Right forelimb (tissue), 1 donor: ENCODE results near the gene CARMIL1.
A peak's percentile ranks its signal among the peaks of the same experiment; 100 is the strongest.

Experiments
- DNase-seq: peaks from one replicate; pipeline ENCODE4 v3.0.0-alpha.2; 2018

CARMIL1 gene

DNA sequence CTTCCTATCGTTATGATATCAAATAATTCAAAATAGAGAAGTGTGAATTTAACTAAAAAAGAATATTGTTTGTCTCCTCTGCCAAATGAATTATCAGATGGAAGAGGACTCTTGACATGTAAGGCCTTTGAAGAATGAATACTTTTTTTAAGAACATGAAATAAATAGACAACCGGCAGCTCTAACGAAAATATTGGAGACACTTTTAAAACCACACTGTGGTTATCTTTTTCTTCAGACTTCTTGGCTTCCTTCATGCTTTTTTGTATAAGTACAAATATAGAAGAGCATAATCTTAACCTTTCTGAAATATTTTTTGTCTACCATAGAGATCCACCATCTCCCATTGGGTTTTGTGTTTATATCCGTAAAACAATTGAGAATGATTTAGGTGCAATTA lies 257.6 kb downstream of the CARMIL1 start:
- no peak for DNase-seq

- no peak for DNase-seq
Measured at GRCh38 chr6:25537349-25538018, 258.3 kb downstream of the CARMIL1 start.

DNA sequence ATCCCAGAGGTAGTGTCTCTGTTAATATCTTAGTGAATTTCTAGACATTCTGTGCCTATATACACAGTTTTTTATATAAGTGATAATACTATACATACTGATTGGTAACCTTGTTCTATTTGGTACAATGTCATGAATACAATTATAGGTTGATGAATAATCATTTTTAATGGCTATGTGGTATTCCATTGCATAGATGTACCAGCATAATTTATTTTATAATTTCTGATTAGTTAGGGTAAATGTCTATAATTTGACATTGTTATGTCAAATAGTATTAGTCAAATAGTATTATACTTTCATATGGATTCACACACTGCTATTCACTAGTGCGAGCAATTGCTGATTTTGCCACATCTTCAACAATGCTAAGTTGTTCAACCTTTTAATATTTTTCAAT lies 262.1 kb downstream of the CARMIL1 start:
- DNase-seq, result no peak

DNA sequence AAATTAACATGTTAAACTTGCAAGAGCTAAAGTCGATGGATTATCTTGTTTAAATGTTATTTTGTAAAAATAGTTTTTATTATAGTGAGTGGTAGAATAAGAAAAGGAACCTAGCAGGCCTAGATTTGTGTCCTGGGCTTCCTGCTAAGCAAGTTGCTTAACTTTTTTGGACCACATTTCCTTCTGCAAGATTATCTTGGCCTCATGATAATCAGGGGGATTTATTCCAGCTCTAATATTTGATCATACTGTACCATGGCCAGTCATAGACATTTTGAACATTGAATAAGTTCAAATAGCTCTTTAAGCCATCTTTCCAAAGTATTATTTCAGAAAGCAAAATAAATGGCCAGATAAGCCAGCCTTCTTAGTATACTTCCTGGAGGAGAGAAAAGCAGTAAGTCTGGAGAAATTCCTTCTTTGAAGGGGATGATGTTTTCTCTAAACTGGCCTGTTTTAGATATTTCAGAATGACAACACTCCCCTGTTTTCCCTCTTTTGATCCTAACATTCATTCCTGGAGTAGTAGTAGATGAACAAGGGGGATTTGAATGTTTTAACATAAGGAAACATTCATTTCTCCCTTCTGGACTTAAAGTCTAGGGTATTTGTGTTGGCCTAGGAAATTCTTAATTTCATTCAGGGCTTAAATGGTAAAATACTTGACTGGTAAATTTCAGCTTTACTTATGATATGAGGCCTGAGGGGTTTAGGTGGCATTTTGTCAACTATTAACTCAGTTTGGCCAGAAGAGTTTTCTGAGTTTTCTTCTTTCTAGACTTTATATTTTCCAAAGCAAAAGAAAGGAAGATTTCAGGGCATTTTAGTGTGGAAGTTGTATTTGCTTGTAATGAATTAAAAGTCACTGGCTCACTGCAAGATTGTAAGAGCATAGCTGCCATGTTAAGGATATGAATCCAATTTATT lies 264.1 kb downstream of the CARMIL1 start:
- no peak for DNase-seq

DNA sequence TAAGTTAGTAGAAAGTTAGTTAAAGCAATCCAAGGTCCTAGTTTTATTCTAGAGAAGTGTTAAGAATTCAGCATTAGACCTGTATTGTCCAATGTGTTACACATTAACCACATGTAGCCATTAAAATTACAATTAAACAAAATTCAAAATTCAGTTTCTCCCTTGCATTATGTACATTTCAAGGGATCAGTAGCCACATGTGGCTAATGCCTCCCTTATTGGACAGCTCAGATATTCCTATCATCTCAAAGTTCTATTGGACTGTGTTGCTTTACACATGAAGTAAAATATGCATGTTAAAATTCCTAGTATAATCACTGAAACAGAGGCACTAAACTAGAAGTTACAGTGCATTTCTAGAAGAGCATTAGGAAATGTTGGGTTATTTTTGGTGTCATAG lies 265.7 kb downstream of the CARMIL1 start:
- DNase-seq, result no peak

DNA sequence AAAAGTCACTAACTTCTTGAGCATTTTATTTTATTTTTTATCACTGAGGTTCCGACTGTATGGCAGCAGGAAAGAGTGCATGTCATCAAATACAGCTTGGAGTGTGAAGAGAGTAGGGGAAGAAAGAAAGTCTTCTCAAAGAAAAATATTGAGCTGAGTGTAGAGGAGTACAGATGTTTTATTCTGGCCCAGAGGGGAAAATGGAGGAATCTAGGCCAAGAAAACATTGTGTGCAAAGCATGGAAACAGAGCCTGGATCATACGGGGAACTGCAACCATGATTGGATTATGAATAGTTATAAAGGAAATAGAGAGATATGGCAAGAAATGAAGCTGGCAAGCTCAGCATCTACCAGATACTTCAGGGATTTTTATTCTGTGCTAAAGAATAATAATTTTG lies 268.6 kb downstream of the CARMIL1 start:
- DNase-seq, result no peak

DNA sequence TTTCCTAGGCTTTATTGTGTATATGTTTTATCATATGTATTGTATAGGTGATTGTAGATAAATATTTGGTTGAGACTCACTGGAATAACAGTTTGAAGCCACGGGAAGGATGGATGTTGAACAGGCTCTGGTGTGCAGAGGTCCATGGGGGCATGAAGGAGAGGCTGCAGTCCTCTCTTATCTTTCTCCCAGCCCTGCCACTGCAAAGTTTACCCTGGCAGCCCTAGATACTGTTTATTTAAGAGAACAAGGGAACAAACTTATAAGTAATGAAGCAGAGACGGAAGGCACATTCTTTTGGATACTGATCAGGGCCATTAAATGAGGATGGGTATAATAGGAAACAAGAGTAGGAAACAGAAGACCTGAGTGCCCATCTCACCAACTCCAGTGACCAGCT lies 269.3 kb downstream of the CARMIL1 start:
- no peak for DNase-seq

DNA sequence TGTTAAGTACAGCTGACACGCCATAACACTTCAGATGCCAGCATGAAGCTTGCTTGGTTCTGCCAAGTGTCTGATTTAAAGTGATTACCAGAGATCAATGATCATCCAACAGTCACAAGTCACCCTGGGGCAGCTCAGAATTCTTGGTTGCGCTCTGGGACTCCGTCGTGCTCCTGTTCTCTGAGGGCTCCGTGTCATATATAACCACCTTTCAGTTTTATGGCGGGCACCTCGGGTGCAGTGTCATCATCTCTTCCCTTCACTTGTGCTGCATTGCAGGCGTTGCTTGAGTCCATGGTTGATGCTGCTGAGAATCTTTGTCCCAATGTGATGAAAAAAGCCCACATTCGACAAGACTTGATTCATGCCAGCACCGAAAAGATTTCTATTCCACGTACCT lies 271.5 kb downstream of the CARMIL1 start:
- DNase-seq, result no peak

GRCh38 chr6:25553502-25553901 lies 274.3 kb downstream of the CARMIL1 start:
- no peak for DNase-seq

DNA sequence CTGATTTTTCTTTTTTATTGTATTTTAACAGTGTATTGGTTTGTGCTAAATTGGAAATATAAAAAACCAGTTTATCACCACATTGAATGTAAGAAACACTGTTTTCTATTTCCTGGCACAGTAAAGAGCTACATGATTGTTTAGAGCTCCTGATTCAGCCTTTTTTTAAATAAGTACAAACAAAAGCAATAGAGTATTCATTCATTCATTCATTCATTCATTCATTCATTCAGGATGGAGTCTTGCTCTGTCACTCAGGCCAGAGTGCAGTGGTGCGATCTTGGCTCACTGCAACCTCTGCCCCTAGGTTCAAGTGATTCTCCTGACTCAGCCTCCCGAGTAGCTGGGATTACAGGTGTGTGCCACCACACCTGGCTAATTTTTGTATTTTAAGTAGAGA lies 276.0 kb downstream of the CARMIL1 start:
- DNase-seq, result no peak

DNA sequence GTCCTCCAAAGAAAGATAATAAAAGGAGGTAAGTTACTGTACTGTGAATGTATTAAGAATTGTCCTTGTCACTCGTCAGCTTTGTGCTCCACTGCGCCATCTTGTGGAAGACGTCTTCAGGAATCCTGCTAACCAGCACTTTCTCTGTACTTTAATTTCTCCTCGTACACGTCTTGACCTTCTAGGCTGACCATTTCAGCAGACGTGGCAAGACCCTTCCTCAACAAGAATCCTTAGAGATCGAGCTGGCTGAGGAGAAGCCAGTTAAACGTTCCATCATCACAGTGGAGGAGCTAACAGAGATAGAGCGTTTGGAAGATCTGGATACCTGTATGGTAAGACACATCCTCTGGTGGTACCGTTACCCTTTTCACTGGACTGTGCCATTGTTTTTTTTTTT lies 277.3 kb downstream of the CARMIL1 start:
- DNase-seq, result peak; percentile 82

- no peak for DNase-seq
Measured at GRCh38 chr6:25558155-25558817, 279.1 kb downstream of the CARMIL1 start.

GRCh38 chr6:25560865-25561264 lies 281.7 kb downstream of the CARMIL1 start:
- no peak for DNase-seq

DNA sequence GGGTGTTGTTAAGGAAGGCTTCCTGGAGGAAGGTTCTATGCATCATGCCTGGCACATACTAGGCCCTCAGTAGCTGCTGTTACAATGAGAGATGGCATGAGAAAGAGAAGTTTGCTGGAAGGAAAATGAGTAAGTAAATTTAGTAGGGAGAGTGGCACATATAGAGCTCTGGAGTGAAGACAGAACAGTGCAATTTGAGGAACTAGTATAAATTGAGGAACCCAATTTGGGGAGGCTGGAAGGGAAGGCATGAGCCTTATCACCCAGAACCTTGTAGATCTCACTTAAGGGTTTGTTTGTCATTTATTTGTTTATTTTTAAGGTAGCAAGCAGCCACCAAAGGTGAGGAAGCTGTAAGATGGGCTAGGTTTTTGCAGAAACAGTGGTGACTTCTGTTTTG lies 285.8 kb downstream of the CARMIL1 start:
- DNase-seq, result no peak

- no peak for DNase-seq
Measured at GRCh38 chr6:25570578-25570977, 291.4 kb downstream of the CARMIL1 start.

DNA sequence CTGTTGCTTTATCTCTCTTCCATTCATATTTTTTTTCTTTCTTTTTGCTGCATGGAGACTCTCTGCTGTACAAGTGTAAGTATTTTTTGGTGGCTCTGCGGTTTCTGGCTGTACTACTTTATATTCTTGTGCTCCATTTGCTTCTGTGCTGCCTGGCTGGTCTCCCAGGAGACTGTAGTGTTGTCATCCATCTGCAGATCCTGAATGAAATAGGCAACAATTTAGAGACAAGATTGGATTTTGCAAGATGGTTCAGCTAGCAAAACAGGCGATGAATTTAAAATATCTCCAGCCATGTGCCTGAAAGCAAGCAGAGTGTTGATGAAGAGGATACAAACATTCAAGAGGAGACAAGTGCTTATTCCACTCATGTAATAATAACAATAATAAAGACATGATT lies 297.7 kb downstream of the CARMIL1 start:
- DNase-seq, result no peak

GRCh38 chr6:25578538-25578937 lies 299.4 kb downstream of the CARMIL1 start:
- DNase-seq, result no peak

- no peak for DNase-seq
Measured at GRCh38 chr6:25579391-25579883, 300.3 kb downstream of the CARMIL1 start.

DNA sequence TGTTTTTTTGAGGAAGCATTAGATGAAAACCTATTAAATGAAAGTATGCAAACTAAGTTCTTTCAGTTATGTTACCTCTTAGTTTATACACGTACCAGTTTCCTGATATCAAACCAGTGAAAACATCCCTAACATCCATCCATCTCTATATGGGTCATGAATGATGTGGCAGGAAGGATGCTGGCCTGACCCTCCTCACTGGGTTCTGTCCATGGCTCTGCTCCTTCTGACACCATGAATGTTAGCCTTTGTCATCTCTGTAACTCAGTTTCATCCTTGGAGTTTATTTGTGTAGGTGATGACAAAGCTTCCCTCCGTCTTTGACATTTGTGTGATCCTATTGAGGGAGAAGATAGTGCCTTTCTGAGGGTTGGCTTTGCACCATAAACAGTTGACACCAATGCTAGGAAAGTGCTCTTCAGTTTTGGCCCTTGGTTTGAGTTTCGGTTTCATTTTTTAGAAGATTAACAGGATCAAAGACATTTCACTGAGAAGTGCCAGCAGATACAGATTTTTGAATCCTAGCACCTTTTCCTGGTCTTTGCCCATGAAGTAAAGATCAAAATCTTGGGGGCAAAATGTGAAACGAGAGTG lies 300.8 kb downstream of the CARMIL1 start:
- DNase-seq, result no peak

GRCh38 chr6:25582101-25582500 lies 302.9 kb downstream of the CARMIL1 start:
- DNase-seq, result no peak

- no peak for DNase-seq
Measured at GRCh38 chr6:25583099-25583498, 303.9 kb downstream of the CARMIL1 start.

DNA sequence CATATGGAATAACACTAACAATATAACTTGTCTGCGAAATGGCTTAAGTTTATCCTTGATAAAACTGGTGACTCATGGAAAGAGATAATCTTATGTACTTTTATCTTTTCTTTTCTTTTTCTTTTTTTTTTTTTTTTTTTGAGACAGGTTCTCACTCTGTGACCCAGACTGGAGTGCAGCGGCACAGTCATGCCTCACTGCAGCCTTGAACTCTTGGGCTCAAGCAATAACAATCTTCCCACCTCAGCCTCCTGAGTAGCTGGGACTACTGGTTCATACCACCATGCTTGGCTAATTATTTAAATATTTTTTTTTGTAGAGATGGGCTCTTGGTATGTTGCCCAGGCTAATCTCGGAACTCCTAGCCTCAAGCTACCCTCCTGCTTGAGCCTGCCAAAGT lies 304.7 kb downstream of the CARMIL1 start:
- DNase-seq, result no peak

DNA sequence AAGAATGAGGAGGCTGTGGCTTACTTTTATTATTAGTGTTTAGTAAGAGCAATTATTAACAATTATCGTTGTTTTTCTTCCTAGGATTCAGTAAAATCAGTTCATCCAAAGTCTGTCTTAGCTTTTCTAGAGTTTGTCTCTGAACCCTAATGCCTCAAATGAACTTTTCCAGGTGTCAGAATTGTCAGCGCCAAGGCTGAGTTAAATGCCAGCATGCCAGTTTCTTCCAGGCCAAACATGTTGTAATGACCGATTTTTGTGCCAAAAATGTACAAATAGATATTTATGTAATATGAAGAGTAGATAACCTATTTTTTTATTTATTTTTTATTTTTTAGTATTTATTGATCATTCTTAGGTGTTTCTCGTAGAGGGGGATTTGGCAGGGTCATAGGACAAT lies 306.1 kb downstream of the CARMIL1 start:
- DNase-seq, result no peak
